HG03025 (cell line): ENCODE data around the gene PPP1R14B.

Source experiments
- ATAC-seq: cut with Tn5 transposase; IDR thresholded peaks from one replicate; pipeline ENCODE4 v1.9.1; 2021; ENCODE audit warnings: mild to moderate bottlenecking, moderate library complexity; ENCODE audit not compliant: unreplicated experiment, low FRiP score

The PPP1R14B gene

GRCh38 chr11:64232967-64233315, 13.8 kb downstream of the PPP1R14B start:
- ATAC-seq, result no peak

GRCh38 chr11:64232182-64232966, 14.4 kb downstream of the PPP1R14B start:
- ATAC-seq, result no peak

- no peak for ATAC-seq
Observed at GRCh38 chr11:64231546-64231945, 15.2 kb downstream of the PPP1R14B start.

GRCh38 chr11:64230985-64231365, 15.8 kb downstream of the PPP1R14B start:
- no peak for ATAC-seq

- peak; percentile 30 for ATAC-seq
Observed at GRCh38 chr11:64230171-64230984, 16.4 kb downstream of the PPP1R14B start, which contains the start of gene DNAJC4. Gene DNAJC4 (plus strand): TSS chr11:64230548. CDS start chr11:64230855, 307 bp downstream.

- ATAC-seq, result no peak
Observed at GRCh38 chr11:64229744-64230170, 17.0 kb downstream of the PPP1R14B start.

- no peak for ATAC-seq
Observed at GRCh38 chr11:64229090-64229743, 17.5 kb downstream of the PPP1R14B start.

- ATAC-seq, result no peak
Observed at GRCh38 chr11:64227405-64227956, 19.3 kb downstream of the PPP1R14B start.

GRCh38 chr11:64226507-64227051, 20.2 kb downstream of the PPP1R14B start:
- ATAC-seq, result no peak

GRCh38 chr11:64225608-64226506, 20.9 kb downstream of the PPP1R14B start, which contains the start of the genes NUDT22 and TRPT1:
Gene NUDT22 (plus strand): TSS chr11:64226274. CDS start chr11:64226653, 379 bp downstream.
Gene TRPT1 (minus strand): TSS chr11:64226186. CDS start chr11:64225860, 326 bp downstream.
- ATAC-seq, result no peak

GRCh38 chr11:64224891-64225607, 21.7 kb downstream of the PPP1R14B start:
- no peak for ATAC-seq

GRCh38 chr11:64224151-64224890, 22.4 kb downstream of the PPP1R14B start:
- ATAC-seq, result no peak

GRCh38 chr11:64223001-64223651, 23.6 kb downstream of the PPP1R14B start:
- no peak for ATAC-seq

GRCh38 chr11:64222651-64223000, 24.1 kb downstream of the PPP1R14B start:
- ATAC-seq, result no peak

GRCh38 chr11:64220798-64221197, 25.9 kb downstream of the PPP1R14B start:
- no peak for ATAC-seq

GRCh38 chr11:64220271-64220670, 26.5 kb downstream of the PPP1R14B start:
- no peak for ATAC-seq

- ATAC-seq, result no peak
Observed at GRCh38 chr11:64219755-64220154, 27.0 kb downstream of the PPP1R14B start.

- no peak for ATAC-seq
Observed at GRCh38 chr11:64219354-64219684, 27.4 kb downstream of the PPP1R14B start.
